Immature natural killer cell (primary cell): ENCODE data around the gene TENT5A. TPM values are rescaled to one million over a fixed set of nuclear protein-coding genes. Genes with fewer than 3 reads are reported as not detected.

ENCODE experiments used
- DNase-seq, 3 donors: peaks; one replicate each; pipeline ENCODE4 v3.0.0; 2022; ENCODE audit warnings: mixed read lengths in 1 of 3
- H3K27ac Mint-ChIP-seq, 6 donors: one replicate each; pipeline ENCODE4 v1.8.0; 2020; ENCODE audit warnings: mixed read lengths in 6 of 6, mild to moderate bottlenecking in 5 of 6, inconsistent platforms in 4 of 6, moderate library complexity in 3 of 6
- H3K27me3 Mint-ChIP-seq, 3 donors: one replicate each; pipeline ENCODE4 v1.8.0; 2020 to 2021; ENCODE audit warnings: low read depth in 3 of 3, mild to moderate bottlenecking in 3 of 3, mixed read lengths in 3 of 3, moderate library complexity in 3 of 3, inconsistent platforms in 1 of 3
- H3K36me3 Mint-ChIP-seq, 3 donors: one replicate each; pipeline ENCODE4 v1.8.0; 2020; ENCODE audit warnings: mixed read lengths in 3 of 3, inconsistent platforms in 2 of 3, mild to moderate bottlenecking in 2 of 3
- H3K4me1 Mint-ChIP-seq, 2 donors: one replicate each; pipeline ENCODE4 v1.8.0; 2020; ENCODE audit warnings: inconsistent platforms in 2 of 2, mild to moderate bottlenecking in 2 of 2, mixed read lengths in 2 of 2, moderate library complexity in 1 of 2
- H3K4me3 Mint-ChIP-seq, 5 donors: one replicate each; pipeline ENCODE4 v1.8.0; 2020; ENCODE audit warnings: mild to moderate bottlenecking in 5 of 5, mixed read lengths in 5 of 5, inconsistent platforms in 3 of 5, moderate library complexity in 3 of 5
- H3K9me3 Mint-ChIP-seq, 6 donors: one replicate each; pipeline ENCODE4 v1.8.0; 2020; ENCODE audit warnings: mild to moderate bottlenecking in 6 of 6, mixed read lengths in 6 of 6, inconsistent platforms in 4 of 6, moderate library complexity in 3 of 6
- polyA plus RNA-seq, 3 donors: library from polyadenylated mRNA; unstranded; fragments of 300-500 nt; fragmentation: Illumina TruSeq; gene quantifications; one replicate each; pipeline ENCODE4 v1.2.3, GENCODE V29; 2021

TENT5A gene
- polyA plus RNA-seq, 3 donors from 2014 or later = 8.0 to 12.8 (median 10.7) TPM

GRCh38 chr6:81708113-81708699 lies 44.3 kb downstream of the TENT5A start:
- DNase-seq = no peak
- H3K36me3 Mint-ChIP-seq = peaks cover 0 to 4% (median 3%) of the 10 kb centered on the region in 3 donors
- H3K27me3 Mint-ChIP-seq = peaks cover 0 to 2% (median 2%) of the 10 kb centered on the region in 3 donors
- no peaks in the 10 kb centered on the region for H3K4me1 Mint-ChIP-seq
- no peak overlapping the region for H3K27ac Mint-ChIP-seq
- H3K4me3 Mint-ChIP-seq = no peak overlapping the region
- peaks cover 0 to 2% (median 0%) of the 10 kb centered on the region in 6 donors for H3K9me3 Mint-ChIP-seq

- Mint-ChIP-seq H3K4me1 (no peaks in the 10 kb centered on the region), H3K27ac (no peak overlapping the region), H3K27me3 (peaks cover 0 to 1% (median 0%) of the 10 kb centered on the region in 3 donors), H3K9me3 (no peaks in the 10 kb centered on the region), H3K4me3 (no peak overlapping the region), H3K36me3 (peaks cover 0 to 3% (median 0%) of the 10 kb centered on the region in 3 donors)
- no peak for DNase-seq
Measured at GRCh38 chr6:81704700-81705099, 47.8 kb downstream of the TENT5A start.

GRCh38 chr6:81700414-81700813 lies 52.1 kb downstream of the TENT5A start:
- H3K9me3 Mint-ChIP-seq = no peaks in the 10 kb centered on the region
- H3K4me1 Mint-ChIP-seq = no peaks in the 10 kb centered on the region
- H3K27ac Mint-ChIP-seq = no peak overlapping the region
- no peak for DNase-seq
- H3K27me3 Mint-ChIP-seq = peaks cover 0 to 1% (median 0%) of the 10 kb centered on the region in 3 donors
- peaks cover 0 to 3% (median 0%) of the 10 kb centered on the region in 3 donors for H3K36me3 Mint-ChIP-seq
- no peak overlapping the region for H3K4me3 Mint-ChIP-seq

- no peaks in the 10 kb centered on the region for H3K36me3 Mint-ChIP-seq
- H3K4me1 Mint-ChIP-seq = no peaks in the 10 kb centered on the region
- H3K9me3 Mint-ChIP-seq = no peaks in the 10 kb centered on the region
- no peak overlapping the region for H3K4me3 Mint-ChIP-seq
- DNase-seq = no peak
- H3K27ac Mint-ChIP-seq = no peak overlapping the region
- peaks cover 0 to 1% (median 0%) of the 10 kb centered on the region in 3 donors for H3K27me3 Mint-ChIP-seq
Measured at GRCh38 chr6:81697559-81697958, 54.9 kb downstream of the TENT5A start.

- no peak for DNase-seq
- no peak overlapping the region for H3K27ac Mint-ChIP-seq
- no peaks in the 10 kb centered on the region for H3K4me1 Mint-ChIP-seq
- no peaks in the 10 kb centered on the region for H3K9me3 Mint-ChIP-seq
- no peak overlapping the region for H3K4me3 Mint-ChIP-seq
- no peaks in the 10 kb centered on the region for H3K36me3 Mint-ChIP-seq
- H3K27me3 Mint-ChIP-seq = no peaks in the 10 kb centered on the region
Measured at GRCh38 chr6:81696524-81696923, 56.0 kb downstream of the TENT5A start.
